Endometrial microvascular endothelial cells (primary cell): ENCODE results near the gene CTTNBP2. TPM values are rescaled to one million over a fixed set of nuclear protein-coding genes. Genes with fewer than 3 reads are reported as not detected.

Experiments used
- in situ Hi-C: cut with HindIII; loops from 2 replicates; pipeline ENCODE4 v1.10.0; 2017; ENCODE audit warnings: low sequenced_read_pairs, low pct_unique_long_range_greater_than_20kb; ENCODE audit errors: inconsistent ontology term
- total RNA-seq: library from RNA; depleted of rRNA; stranded (reverse); fragments of >200 nt; gene quantifications from one replicate; pipeline ENCODE4 v1.2.3, GENCODE V29; 2015; ENCODE audit errors: inconsistent ontology term

Gene CTTNBP2
- total RNA-seq, 1 donor from 2014 or later, result 0.37 TPM

- in situ Hi-C loops, result no loop called here
Observed at GRCh38 chr7:117871778-117872538, 1.3 kb downstream of the CTTNBP2 start.

GRCh38 chr7:117871401-117871777 is 1.9 kb downstream of the CTTNBP2 start:
- in situ Hi-C loops, result no loop called here

GRCh38 chr7:117870448-117871130 is 2.7 kb downstream of the CTTNBP2 start:
- in situ Hi-C loops, result no loop called here

DNA sequence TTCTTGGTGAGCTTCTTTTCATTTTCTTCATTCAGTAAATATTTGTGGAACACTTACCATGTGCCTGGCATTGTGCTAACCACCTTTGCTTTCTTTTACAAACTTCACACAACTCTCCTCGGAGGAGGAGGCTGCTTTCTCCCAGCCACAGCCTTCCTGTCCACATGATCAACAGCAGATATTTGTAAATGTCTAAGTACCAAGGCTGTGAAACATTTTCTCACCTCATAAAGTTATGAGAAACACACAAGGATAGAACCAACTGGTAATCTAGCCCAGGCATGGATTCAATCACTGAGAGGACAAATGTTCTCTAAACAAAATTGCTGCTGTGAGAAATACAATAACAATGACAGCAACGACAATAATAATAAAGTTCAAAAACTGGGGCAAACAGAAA is 3.9 kb downstream of the CTTNBP2 start:
- in situ Hi-C loops, result no loop called here

GRCh38 chr7:117863618-117864017 is 9.6 kb downstream of the CTTNBP2 start:
- in situ Hi-C loops, result no loop called here

DNA sequence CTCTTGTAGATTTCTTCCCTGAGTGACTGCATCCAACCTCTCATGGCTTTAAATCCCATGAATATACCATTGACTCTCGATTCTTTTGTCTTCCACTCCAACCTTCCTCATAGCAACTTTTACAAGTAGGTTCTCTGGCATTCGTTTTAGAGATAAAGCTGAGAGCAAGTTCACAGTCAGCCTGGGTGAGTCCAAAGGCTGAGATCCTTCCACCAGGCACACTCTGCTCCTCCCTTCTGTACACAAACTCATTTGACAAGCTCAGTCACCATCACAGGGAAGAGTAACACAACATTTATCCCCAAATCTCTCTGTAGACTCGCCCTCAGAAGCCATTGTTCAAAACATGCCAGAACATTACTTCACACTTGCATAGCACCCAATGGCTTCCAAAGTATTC is 10.9 kb downstream of the CTTNBP2 start:
- in situ Hi-C loops, result no loop called here

GRCh38 chr7:117859246-117859812 is 13.9 kb downstream of the CTTNBP2 start:
- in situ Hi-C loops, result no loop called here

GRCh38 chr7:117858712-117859111 is 14.5 kb downstream of the CTTNBP2 start:
- in situ Hi-C loops, result no loop called here

DNA sequence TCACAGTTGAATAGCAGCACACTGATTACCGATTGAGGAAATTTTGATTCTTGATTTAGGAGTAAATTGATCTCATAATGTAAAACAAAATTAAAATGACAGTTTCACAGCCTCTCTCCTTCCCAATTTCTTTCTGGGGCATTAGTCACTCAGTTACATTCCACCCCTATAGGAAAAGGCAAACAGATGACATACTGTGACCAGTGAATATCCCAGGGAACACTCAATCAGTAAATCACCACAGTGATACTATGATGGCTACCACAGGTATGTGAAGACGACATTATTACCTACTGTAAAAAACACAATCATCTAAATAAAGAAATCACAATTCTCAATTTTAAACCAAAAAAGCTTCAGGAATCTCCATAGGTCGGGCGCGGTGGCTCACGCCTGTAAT is 15.5 kb downstream of the CTTNBP2 start:
- in situ Hi-C loops, result no loop called here

DNA sequence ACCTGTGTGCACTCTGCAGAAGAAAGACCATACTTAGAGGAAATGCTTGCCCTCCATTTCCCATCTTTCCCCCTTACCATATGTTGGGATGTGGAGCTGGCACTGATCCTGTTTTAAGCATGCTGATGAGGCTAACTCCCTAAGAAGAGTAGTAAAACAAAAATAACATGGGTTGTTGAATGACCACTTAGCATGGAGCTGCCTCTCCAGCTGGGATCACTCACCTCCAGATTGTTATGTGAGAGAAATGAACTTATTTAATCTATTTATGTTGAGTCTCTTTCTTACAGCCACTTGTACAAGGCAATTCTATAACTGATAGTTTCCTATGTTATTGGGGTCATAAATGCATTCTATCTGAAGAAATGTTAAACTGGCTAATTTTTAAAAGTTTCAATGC is 17.0 kb downstream of the CTTNBP2 start:
- in situ Hi-C loops, result no loop called here

- in situ Hi-C loops, result no loop called here
Observed at GRCh38 chr7:117854186-117854585, 19.1 kb downstream of the CTTNBP2 start.

- in situ Hi-C loops, result no loop called here
Observed at GRCh38 chr7:117848941-117849340, 24.3 kb downstream of the CTTNBP2 start.

- in situ Hi-C loops, result no loop called here
Observed at GRCh38 chr7:117844678-117845077, 28.6 kb downstream of the CTTNBP2 start.

GRCh38 chr7:117841611-117842010 is 31.6 kb downstream of the CTTNBP2 start:
- in situ Hi-C loops, result no loop called here

GRCh38 chr7:117841011-117841410 is 32.2 kb downstream of the CTTNBP2 start:
- in situ Hi-C loops, result no loop called here

DNA sequence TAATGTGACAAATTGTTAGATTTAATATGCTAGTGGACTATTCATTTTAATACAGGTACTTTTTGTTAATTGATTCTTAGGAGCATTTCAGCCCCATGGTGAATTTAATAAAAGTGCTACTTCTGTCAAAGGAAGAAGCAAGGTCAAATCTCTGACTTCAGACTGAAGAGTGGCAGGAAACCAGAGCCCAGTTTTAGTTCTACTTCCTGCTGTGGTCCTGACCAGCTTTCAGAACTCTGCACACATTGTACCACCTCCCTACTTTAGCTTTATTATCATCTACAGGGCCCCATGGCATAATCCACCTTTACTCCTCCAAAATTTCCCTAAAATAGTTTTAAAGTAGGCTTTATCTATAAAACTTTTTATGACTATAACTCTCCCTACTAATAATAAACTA is 33.7 kb downstream of the CTTNBP2 start:
- in situ Hi-C loops, result no loop called here

DNA sequence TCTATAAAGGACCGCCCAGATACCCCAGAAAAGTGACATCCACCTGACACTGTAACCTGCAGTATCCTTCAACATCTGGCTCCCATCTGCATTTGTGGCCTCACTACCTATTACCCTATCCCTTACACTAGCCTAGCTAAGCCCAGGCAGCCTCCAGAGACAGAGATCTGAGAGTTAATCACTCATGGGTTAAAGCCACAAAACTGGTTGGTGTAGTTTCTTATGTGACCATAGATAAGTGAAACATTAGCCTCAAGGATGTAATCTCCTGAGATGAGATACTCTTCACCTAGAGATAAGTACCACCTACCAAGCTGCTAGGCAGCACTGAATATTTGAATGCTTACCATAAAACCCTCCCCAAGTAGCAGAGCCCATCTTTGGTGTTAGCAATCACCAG is 35.4 kb downstream of the CTTNBP2 start:
- in situ Hi-C loops, result no loop called here

DNA sequence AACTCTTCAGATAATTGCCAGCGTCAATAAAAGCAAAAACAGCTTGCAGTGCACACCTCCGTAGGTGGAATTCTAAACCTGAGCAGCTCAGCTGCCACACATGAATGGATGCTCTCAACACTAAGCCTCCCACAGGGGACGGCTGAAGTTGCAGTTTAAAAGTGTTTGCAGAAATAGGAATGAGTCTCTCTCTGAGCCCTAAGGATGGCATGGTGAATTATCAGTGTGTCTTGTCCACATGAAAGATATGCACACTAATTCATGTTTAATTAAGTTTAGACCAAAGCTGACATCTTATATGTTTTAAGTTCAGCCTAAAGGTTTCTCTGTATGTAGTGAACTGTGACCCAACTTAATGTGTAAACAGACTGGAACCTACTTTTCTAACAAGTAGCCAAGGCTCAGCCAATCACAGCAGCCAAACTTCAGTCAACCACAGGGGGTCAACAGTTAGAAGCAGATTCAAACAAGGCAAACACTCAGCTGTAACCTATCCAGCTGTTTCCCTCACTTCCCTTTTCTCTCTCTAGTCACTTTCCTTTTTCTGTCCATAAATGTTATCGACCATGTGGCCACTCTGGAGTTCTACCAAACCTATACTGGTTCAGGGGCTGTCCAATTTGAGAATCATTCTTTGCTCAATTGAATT is 38.1 kb downstream of the CTTNBP2 start:
- in situ Hi-C loops, result no loop called here

- in situ Hi-C loops, result no loop called here
Observed at GRCh38 chr7:117830422-117830954, 42.8 kb downstream of the CTTNBP2 start.
